Measurements from ENCODE around the gene TMEM178B. TPM values are rescaled to one million over a fixed set of nuclear protein-coding genes. Genes with fewer than 3 reads are reported as not detected.

Gene TMEM178B
- total RNA-seq, 2 experiments from 2014 or later = 0.22 to 0.25 TPM

GRCh38 chr7:141128506-141128905 lies 54.6 kb downstream of the TMEM178B start:
- DNase-seq = no peak
- Mint-ChIP-seq H3K27me3 (peaks cover 15% of the 10 kb centered on the region), H3K36me3 (ENCODE audit: low read depth) (no peaks in the 10 kb centered on the region), H3K4me1 (no peaks in the 10 kb centered on the region), H3K4me3 (no peak overlapping the region), H3K27ac (no peak overlapping the region), H3K9me3 (peaks cover 7% of the 10 kb centered on the region)
- CTCF ChIA-PET = interaction anchor here (0.9 kb wide), 1 partner anchor 13 kb away, joined by 3 read pairs; no protein-coding TSS in a partner anchor
- POLR2A ChIA-PET = no interaction called here

GRCh38 chr7:141128931-141129330 lies 55.1 kb downstream of the TMEM178B start:
- POLR2A ChIA-PET = no interaction called here
- CTCF ChIA-PET = interaction anchor here (0.9 kb wide), 1 partner anchor 13 kb away, joined by 3 read pairs; no protein-coding TSS in a partner anchor
- no peaks in the 10 kb centered on the region for H3K36me3 Mint-ChIP-seq (ENCODE audit: low read depth)
- DNase-seq = no peak
- peaks cover 9% of the 10 kb centered on the region for H3K9me3 Mint-ChIP-seq
- H3K27ac Mint-ChIP-seq = no peak overlapping the region
- peaks cover 19% of the 10 kb centered on the region for H3K27me3 Mint-ChIP-seq
- no peak overlapping the region for H3K4me3 Mint-ChIP-seq
- no peaks in the 10 kb centered on the region for H3K4me1 Mint-ChIP-seq

GRCh38 chr7:141132671-141133070 lies 58.8 kb downstream of the TMEM178B start:
- no peak for DNase-seq
- ChIA-PET CTCF (interaction anchor here (1.2 kb wide), 1 partner anchor 19 kb away, joined by 3 read pairs; no protein-coding TSS in a partner anchor), POLR2A (no interaction called here)
- Mint-ChIP-seq H3K9me3 (peaks cover 9% of the 10 kb centered on the region), H3K27me3 (peaks cover 29% of the 10 kb centered on the region), H3K4me1 (no peaks in the 10 kb centered on the region), H3K27ac (no peak overlapping the region), H3K4me3 (no peak overlapping the region), H3K36me3 (ENCODE audit: low read depth) (no peaks in the 10 kb centered on the region)

GRCh38 chr7:141133646-141134045 lies 59.8 kb downstream of the TMEM178B start:
- CTCF ChIA-PET = no interaction called here

GRCh38 chr7:141142058-141142457 lies 68.2 kb downstream of the TMEM178B start:
- CTCF ChIA-PET = interaction anchor here (0.9 kb wide), 1 partner anchor 13 kb away, joined by 3 read pairs; no protein-coding TSS in a partner anchor
- no peak overlapping the region for H3K27ac Mint-ChIP-seq

More at GRCh38 chr7:141133646-141134045, 59.8 kb downstream of the TMEM178B start:
- Mint-ChIP-seq H3K9me3 (peaks cover 9% of the 10 kb centered on the region), H3K36me3 (ENCODE audit: low read depth) (no peaks in the 10 kb centered on the region), H3K27me3 (peaks cover 29% of the 10 kb centered on the region), H3K27ac (no peak overlapping the region), H3K4me3 (no peak overlapping the region), H3K4me1 (no peaks in the 10 kb centered on the region)
- DNase-seq = no peak
- POLR2A ChIA-PET = no interaction called here

GRCh38 chr7:141144921-141145629 lies 71.2 kb downstream of the TMEM178B start:
- POLR2A ChIA-PET = no interaction called here
- CTCF ChIA-PET = no interaction called here
- no peak overlapping the region for H3K27ac Mint-ChIP-seq
- no peak for DNase-seq
- H3K27me3 Mint-ChIP-seq = peaks cover 3% of the 10 kb centered on the region
- H3K4me1 Mint-ChIP-seq = no peaks in the 10 kb centered on the region
- no peaks in the 10 kb centered on the region for H3K36me3 Mint-ChIP-seq (ENCODE audit: low read depth)
- no peak overlapping the region for H3K4me3 Mint-ChIP-seq
- no peaks in the 10 kb centered on the region for H3K9me3 Mint-ChIP-seq

More at GRCh38 chr7:141142058-141142457, 68.2 kb downstream of the TMEM178B start:
- POLR2A ChIA-PET = no interaction called here
- no peak for DNase-seq
- Mint-ChIP-seq H3K4me3 (no peak overlapping the region), H3K9me3 (no peaks in the 10 kb centered on the region), H3K36me3 (ENCODE audit: low read depth) (no peaks in the 10 kb centered on the region), H3K27me3 (peaks cover 3% of the 10 kb centered on the region), H3K4me1 (no peaks in the 10 kb centered on the region)

GRCh38 chr7:141145630-141145982 lies 71.7 kb downstream of the TMEM178B start:
- Mint-ChIP-seq H3K27me3 (peaks cover 3% of the 10 kb centered on the region), H3K36me3 (ENCODE audit: low read depth) (no peaks in the 10 kb centered on the region), H3K27ac (no peak overlapping the region), H3K4me1 (no peaks in the 10 kb centered on the region), H3K9me3 (no peaks in the 10 kb centered on the region), H3K4me3 (no peak overlapping the region)
- DNase-seq = no peak
- POLR2A ChIA-PET = no interaction called here
- CTCF ChIA-PET = no interaction called here

GRCh38 chr7:141147482-141147881 lies 73.6 kb downstream of the TMEM178B start:
- ChIA-PET CTCF (no interaction called here), POLR2A (no interaction called here)
- H3K27ac Mint-ChIP-seq = no peak overlapping the region
- DNase-seq = no peak
- H3K4me3 Mint-ChIP-seq = no peak overlapping the region
- H3K27me3 Mint-ChIP-seq = peaks cover 3% of the 10 kb centered on the region
- H3K9me3 Mint-ChIP-seq = no peaks in the 10 kb centered on the region
- H3K36me3 Mint-ChIP-seq (ENCODE audit: low read depth) = no peaks in the 10 kb centered on the region
- no peaks in the 10 kb centered on the region for H3K4me1 Mint-ChIP-seq

GRCh38 chr7:141150465-141150864 lies 76.6 kb downstream of the TMEM178B start:
- Mint-ChIP-seq H3K36me3 (ENCODE audit: low read depth) (no peaks in the 10 kb centered on the region), H3K4me3 (no peak overlapping the region), H3K27ac (no peak overlapping the region), H3K4me1 (no peaks in the 10 kb centered on the region), H3K27me3 (no peaks in the 10 kb centered on the region), H3K9me3 (no peaks in the 10 kb centered on the region)
- no peak for DNase-seq
- CTCF ChIA-PET = no interaction called here
- POLR2A ChIA-PET = no interaction called here

- Mint-ChIP-seq H3K4me1 (no peaks in the 10 kb centered on the region), H3K36me3 (ENCODE audit: low read depth) (no peaks in the 10 kb centered on the region), H3K27me3 (no peaks in the 10 kb centered on the region), H3K9me3 (no peaks in the 10 kb centered on the region), H3K4me3 (no peak overlapping the region), H3K27ac (no peak overlapping the region)
- no peak for DNase-seq
- ChIA-PET CTCF (no interaction called here), POLR2A (no interaction called here)
Measured at GRCh38 chr7:141151746-141152145, 77.9 kb downstream of the TMEM178B start.

GRCh38 chr7:141153231-141153630 lies 79.4 kb downstream of the TMEM178B start:
- Mint-ChIP-seq H3K4me1 (no peaks in the 10 kb centered on the region), H3K4me3 (no peak overlapping the region), H3K9me3 (no peaks in the 10 kb centered on the region), H3K36me3 (ENCODE audit: low read depth) (no peaks in the 10 kb centered on the region), H3K27ac (no peak overlapping the region), H3K27me3 (no peaks in the 10 kb centered on the region)
- CTCF ChIA-PET = no interaction called here
- POLR2A ChIA-PET = no interaction called here
- DNase-seq = no peak

- ChIA-PET POLR2A (no interaction called here), CTCF (no interaction called here)
- H3K4me3 Mint-ChIP-seq = no peak overlapping the region
- H3K27ac Mint-ChIP-seq = no peak overlapping the region
- no peaks in the 10 kb centered on the region for H3K27me3 Mint-ChIP-seq
- no peaks in the 10 kb centered on the region for H3K9me3 Mint-ChIP-seq
- no peaks in the 10 kb centered on the region for H3K36me3 Mint-ChIP-seq (ENCODE audit: low read depth)
- no peak for DNase-seq
- H3K4me1 Mint-ChIP-seq = no peaks in the 10 kb centered on the region
Measured at GRCh38 chr7:141154131-141154732, 80.4 kb downstream of the TMEM178B start.

- CTCF ChIA-PET = no interaction called here
- H3K36me3 Mint-ChIP-seq (ENCODE audit: low read depth) = no peaks in the 10 kb centered on the region
- no peaks in the 10 kb centered on the region for H3K27me3 Mint-ChIP-seq
- no peak for DNase-seq
- H3K27ac Mint-ChIP-seq = no peak overlapping the region
- no peak overlapping the region for H3K4me3 Mint-ChIP-seq
- H3K9me3 Mint-ChIP-seq = no peaks in the 10 kb centered on the region
- no peaks in the 10 kb centered on the region for H3K4me1 Mint-ChIP-seq
- POLR2A ChIA-PET = no interaction called here
Measured at GRCh38 chr7:141156407-141156806, 82.5 kb downstream of the TMEM178B start.

Measured in activated CD4-positive, alpha-beta T cell treated with anti-CD3 and anti-CD28 coated beads, Interleukin-2, amount 10 ng/mL, durations not matched to agents 7 days and 5 days (primary cell).